ENCODE data around the gene ZFAND4.

DNA sequence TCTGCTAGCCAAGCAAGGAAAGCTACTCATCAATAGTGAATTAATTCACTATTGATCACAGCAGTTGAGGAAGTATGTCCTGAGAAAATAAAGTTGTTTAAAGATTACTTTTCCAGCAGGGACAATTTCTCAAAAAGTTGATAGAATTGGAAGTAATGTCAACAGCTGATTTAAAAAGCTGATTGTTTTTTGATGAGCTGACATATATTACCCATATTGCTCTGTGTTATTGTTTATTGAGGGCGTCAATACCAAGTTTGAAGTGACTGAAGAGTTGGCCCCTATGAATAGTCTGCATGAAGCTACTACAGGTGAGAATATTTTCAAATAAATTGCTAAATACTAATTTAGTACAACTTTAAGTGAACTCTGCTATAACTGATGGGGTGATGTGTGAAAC lies 28.0 kb downstream of the ZFAND4 start:
- TF ChIP-seq, protein P1, sequence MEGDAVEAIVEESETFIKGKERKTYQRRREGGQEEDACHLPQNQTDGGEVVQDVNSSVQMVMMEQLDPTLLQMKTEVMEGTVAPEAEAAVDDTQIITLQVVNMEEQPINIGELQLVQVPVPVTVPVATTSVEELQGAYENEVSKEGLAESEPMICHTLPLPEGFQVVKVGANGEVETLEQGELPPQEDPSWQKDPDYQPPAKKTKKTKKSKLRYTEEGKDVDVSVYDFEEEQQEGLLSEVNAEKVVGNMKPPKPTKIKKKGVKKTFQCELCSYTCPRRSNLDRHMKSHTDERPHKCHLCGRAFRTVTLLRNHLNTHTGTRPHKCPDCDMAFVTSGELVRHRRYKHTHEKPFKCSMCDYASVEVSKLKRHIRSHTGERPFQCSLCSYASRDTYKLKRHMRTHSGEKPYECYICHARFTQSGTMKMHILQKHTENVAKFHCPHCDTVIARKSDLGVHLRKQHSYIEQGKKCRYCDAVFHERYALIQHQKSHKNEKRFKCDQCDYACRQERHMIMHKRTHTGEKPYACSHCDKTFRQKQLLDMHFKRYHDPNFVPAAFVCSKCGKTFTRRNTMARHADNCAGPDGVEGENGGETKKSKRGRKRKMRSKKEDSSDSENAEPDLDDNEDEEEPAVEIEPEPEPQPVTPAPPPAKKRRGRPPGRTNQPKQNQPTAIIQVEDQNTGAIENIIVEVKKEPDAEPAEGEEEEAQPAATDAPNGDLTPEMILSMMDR (IDR thresholded peaks at IDR 0.05) = no peak
- no peak for TF ChIP-seq POLR2A (IDR thresholded peaks at IDR 0.05)
